Right lobe of liver (tissue), 4 donors: ENCODE results near the gene STAT5B.

ENCODE experiments used
- CTCF ChIP-seq, 4 donors: fragments of 200-600 bp in 3 of 4; fragments of 450-650 bp in 1 of 4; IDR thresholded peaks; one replicate each; pipeline versions ENCODE4 v1.5.1 to v1.8.0; 2016 to 2022; ENCODE audit warnings: antibody characterized with exemption in 4 of 4, mild to moderate bottlenecking in 2 of 4
- POLR2A ChIP-seq: fragments of 450-650 bp; IDR thresholded peaks from one replicate; pipeline ENCODE4 v1.6.1; 2017; ENCODE audit warnings: antibody characterized with exemption, mild to moderate bottlenecking
- donor health status: DM: no; HTN: no; CAD: no.
- donor health status: DM: no; HTN: no; CAD: no.
- donor health status: DM: no; HTN: yes; CAD: no.

DNA sequence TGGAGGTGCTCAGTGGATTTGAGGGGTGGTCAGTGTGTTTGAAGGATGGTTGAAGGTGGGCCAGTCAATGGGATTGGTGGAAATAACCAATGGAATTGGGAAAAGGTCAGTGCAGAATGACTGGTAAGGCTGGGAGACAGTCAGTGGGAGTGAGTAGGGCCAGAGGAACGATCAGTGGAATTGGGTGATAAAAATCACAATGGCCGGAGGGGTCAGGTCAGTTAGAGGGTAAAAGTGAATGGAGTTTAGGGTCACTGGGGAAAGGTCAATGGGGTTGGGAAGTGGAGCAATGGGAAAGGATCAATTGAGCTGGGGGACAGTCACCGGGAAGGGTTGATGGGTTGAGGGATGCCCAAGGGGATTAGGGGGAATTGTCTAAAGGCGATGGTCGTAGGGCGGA is 110.4 kb downstream of the STAT5B start:
- TF ChIP-seq CTCF (IDR thresholded peaks at IDR 0.05) (no peak), POLR2A (no peak)
